Colonic mucosa (tissue), 4 donors: ENCODE results near the gene SLC1A4. TPM values are rescaled to one million over a fixed set of nuclear protein-coding genes. Genes with fewer than 3 reads are reported as not detected.
A peak's percentile ranks its signal among the peaks of the same experiment; 100 is the strongest.
"Not testable (repeated sequence)": the region's sequence is repeated elsewhere in the genome, so short reads cannot be mapped to it uniquely, and the experiment has no call there.

ENCODE experiments used
- DNase-seq: peaks from one replicate; pipeline ENCODE4 v3.0.0-alpha.2; 2020
- H3K27ac ChIP-seq: fragments of 200-600 bp; one replicate; pipeline ENCODE4 v1.8.0; 2021
- H3K27me3 ChIP-seq: fragments of 200-600 bp; one replicate; pipeline ENCODE4 v1.8.0; 2021
- H3K36me3 ChIP-seq: fragments of 200-600 bp; one replicate; pipeline ENCODE4 v1.8.0; 2021
- H3K4me1 ChIP-seq: fragments of 200-600 bp; one replicate; pipeline ENCODE4 v1.8.0; 2021; ENCODE audit warnings: mild to moderate bottlenecking
- H3K4me3 ChIP-seq: fragments of 200-600 bp; one replicate; pipeline ENCODE4 v1.8.0; 2021
- H3K9ac ChIP-seq, 2 donors: one replicate each; pipeline ENCODE4 v1.7.0; 2013; ENCODE audit warnings: control low read depth in 2 of 2, low read depth in 2 of 2, low read length in 2 of 2
- H3K9me3 ChIP-seq: fragments of 200-600 bp; one replicate; pipeline ENCODE4 v1.8.0; 2021
- CTCF ChIP-seq: fragments of 200-600 bp; IDR thresholded peaks from one replicate; pipeline ENCODE4 v1.8.0; 2022; ENCODE audit warnings: antibody characterized with exemption, mild to moderate bottlenecking
- intact Hi-C: fragments of 100-400 bp; cut with DNase I; formaldehyde crosslinking; loops from one replicate; pipeline ENCODE4 v1.14.1; 2022
- total RNA-seq, 2 donors: library from RNA; stranded (reverse); fragmentation: NEBNext Ultra II Directional in 1 of 2; extraction: Animal tissue kit (Norgen Biotek cat#: 25700) in 1 of 2; gene quantifications; one replicate each; pipeline ENCODE4 v1.2.1, GENCODE V29; 2021
- donor health status: healthy.
- donor health status: DM: no; HTN: no; CAD: no.
- donor health status: DM: no; HTN: no; CAD: no.

SLC1A4 gene
- total RNA-seq, 2 donors from 2014 or later, result 13.7 to 32.4 TPM

GRCh38 chr2:65032019-65032975 lies 43.1 kb downstream of the SLC1A4 start:
- intact Hi-C loops, result no loop called here
- H3K9ac ChIP-seq, result peak overlapping the region; percentile 61 to 89
- no peak for TF ChIP-seq CTCF
- no peak overlapping the region for H3K4me3 ChIP-seq
- DNase-seq, result peak; percentile 73
- no peaks in the 10 kb centered on the region for H3K27me3 ChIP-seq
- no peaks in the 10 kb centered on the region for H3K9me3 ChIP-seq
- H3K36me3 ChIP-seq, result no peaks in the 10 kb centered on the region
- H3K4me1 ChIP-seq, result peaks cover 4% of the 10 kb centered on the region
- H3K27ac ChIP-seq, result peak overlapping the region; percentile 90

- no peaks in the 10 kb centered on the region for H3K27me3 ChIP-seq
- no peaks in the 10 kb centered on the region for H3K36me3 ChIP-seq
- no peak overlapping the region for H3K4me3 ChIP-seq
- TF ChIP-seq CTCF, result no peak
- H3K27ac ChIP-seq, result no peak overlapping the region
- peak overlapping the region in 1 of 2 donors; percentile 32 for H3K9ac ChIP-seq
- intact Hi-C loops, result no loop called here
- H3K4me1 ChIP-seq, result peaks cover 4% of the 10 kb centered on the region
- no peak for DNase-seq
- H3K9me3 ChIP-seq, result no peaks in the 10 kb centered on the region
Measured at GRCh38 chr2:65033178-65033577, 44.0 kb downstream of the SLC1A4 start.

- H3K27ac ChIP-seq, H3K36me3 ChIP-seq, H3K4me3 ChIP-seq, DNase-seq, H3K9me3 ChIP-seq, H3K27me3 ChIP-seq, H3K4me1 ChIP-seq: not testable (repeated sequence)
- intact Hi-C loops, result loop anchor here (2.0 kb wide), 1 partner anchor 115 kb away; no protein-coding TSS in a partner anchor
- H3K9ac ChIP-seq, result peak overlapping the region in 1 of 2 donors; percentile 32
Measured at GRCh38 chr2:65033667-65034066, 44.5 kb downstream of the SLC1A4 start.

- H3K27ac ChIP-seq, result no peak overlapping the region
- peaks cover 4% of the 10 kb centered on the region for H3K4me1 ChIP-seq
- intact Hi-C loops, result loop anchor here (2.0 kb wide), 1 partner anchor 117 kb away; no protein-coding TSS in a partner anchor
- H3K9ac ChIP-seq, result no peak overlapping the region
- no peak overlapping the region for H3K4me3 ChIP-seq
- TF ChIP-seq CTCF, result no peak
- no peaks in the 10 kb centered on the region for H3K9me3 ChIP-seq
- no peaks in the 10 kb centered on the region for H3K27me3 ChIP-seq
- H3K36me3 ChIP-seq, result no peaks in the 10 kb centered on the region
- no peak for DNase-seq
Measured at GRCh38 chr2:65035351-65035943, 46.2 kb downstream of the SLC1A4 start.

GRCh38 chr2:65037178-65037577 lies 48.0 kb downstream of the SLC1A4 start:
- no peak for DNase-seq
- Histone ChIP-seq H3K9me3 (no peaks in the 10 kb centered on the region), H3K4me3 (no peak overlapping the region), H3K9ac (no peak overlapping the region), H3K36me3 (no peaks in the 10 kb centered on the region), H3K27ac (no peak overlapping the region), H3K27me3 (no peaks in the 10 kb centered on the region), H3K4me1 (no peaks in the 10 kb centered on the region)
- intact Hi-C loops, result no loop called here
- TF ChIP-seq CTCF, result no peak
